GM10248 (cell line): ENCODE results near the gene TAF1L.

Experiments used
- CTCF ChIA-PET: fragments of 300-600 bp; sonication (Branson Sonifier 250); formaldehyde crosslinking; extraction: SDS; loops from one replicate; lab custom pipeline; 2021; ENCODE audit warnings: antibody characterized with exemption; lab: Yijun Ruan, JAX
- POLR2A ChIA-PET: fragments of 350-650 bp; sonication (Branson Sonifier 250); formaldehyde crosslinking; extraction: SDS; loops from one replicate; lab custom pipeline; 2020; ENCODE audit warnings: antibody characterized with exemption; lab: Yijun Ruan, JAX
- DNase-seq: peaks from one replicate; pipeline ENCODE4 v3.0.0; 2012; ENCODE audit errors: extremely low spot score
- CTCF ChIP-seq: IDR thresholded peaks from 2 replicates; pipeline ENCODE4 v1.5.1; 2012; ENCODE audit warnings: mild to moderate bottlenecking, low read depth; ENCODE audit errors: extremely low read depth, missing control alignments, control extremely low read depth

Gene TAF1L

DNA sequence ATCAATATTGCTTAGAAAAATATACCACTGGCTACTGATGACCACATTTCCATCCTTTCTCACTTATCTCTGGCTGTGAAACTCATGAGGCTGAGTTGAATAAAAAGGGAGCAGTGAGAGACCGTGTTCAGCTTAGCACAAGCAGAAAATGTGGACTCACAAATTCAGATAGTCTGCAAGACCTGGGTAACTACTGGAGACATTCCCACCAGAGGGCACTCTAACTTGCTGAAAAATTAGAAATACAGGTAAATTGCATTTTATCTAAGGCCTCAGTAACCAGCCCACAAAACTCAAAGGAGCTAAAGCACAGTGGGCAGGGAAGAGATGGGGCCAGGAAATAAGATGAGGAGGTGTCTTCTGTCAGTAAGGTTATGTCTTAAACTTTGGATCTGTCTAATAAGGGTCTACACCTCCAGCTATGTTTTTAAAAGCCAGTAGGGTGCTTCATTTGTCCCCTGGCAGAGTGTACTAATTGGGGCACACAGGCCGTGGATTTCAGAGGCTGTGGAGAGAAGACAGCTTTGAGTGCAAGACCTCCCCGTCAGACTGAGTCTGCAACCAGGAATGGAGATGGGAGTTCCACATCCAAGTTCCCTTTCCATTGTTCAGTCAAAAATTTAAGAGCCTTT, 53.8 kb downstream of the TAF1L start:
- ChIA-PET POLR2A (no interaction called here), CTCF (interaction anchor here (0.7 to 20.3 kb wide), 27 partner anchors 9 to 645 kb away, joined by 3 to 872 read pairs (median 4); partner anchors contain the start of genes ACO1, NDUFB6, RIGI and SMIM27)
- TF ChIP-seq CTCF, result peak; percentile 65
- peak; percentile 46 for DNase-seq

DNA sequence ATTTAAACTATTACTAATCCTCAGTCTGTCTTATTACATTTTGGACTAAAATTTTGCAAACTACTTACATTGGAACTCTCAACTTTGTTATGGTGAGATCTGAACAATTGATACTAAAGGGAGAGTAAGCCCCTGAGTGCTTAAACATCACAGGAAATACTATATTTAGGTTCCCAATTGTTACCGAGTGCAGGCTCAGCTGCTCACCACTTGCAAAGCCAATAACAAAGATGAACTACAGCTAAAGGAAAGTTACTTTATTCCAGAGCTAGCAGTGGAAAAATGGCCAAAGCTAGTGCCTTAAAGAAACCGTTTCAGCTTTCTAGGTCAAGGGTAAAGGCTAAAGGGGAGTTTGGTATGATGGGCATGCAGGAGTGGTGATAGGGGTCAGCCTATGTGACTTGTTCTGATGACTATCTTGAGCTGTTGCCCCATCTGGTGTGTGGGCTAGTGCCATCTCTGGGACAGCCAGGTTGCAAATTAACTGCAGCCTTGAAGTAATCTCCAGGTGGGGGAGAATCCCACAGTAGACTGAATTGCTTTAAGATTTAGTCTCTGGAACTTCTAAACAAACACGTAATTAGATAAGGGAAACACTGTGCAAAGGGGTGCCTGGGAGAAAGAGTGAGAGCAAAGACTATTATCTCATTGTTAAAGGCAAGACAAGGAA, 54.7 kb downstream of the TAF1L start:
- ChIA-PET CTCF (interaction anchor here (0.7 to 20.3 kb wide), 35 partner anchors 8 to 646 kb away, joined by 3 to 872 read pairs (median 5); partner anchors contain the start of genes ACO1, NDUFB6, RIGI and SMIM27), POLR2A (no interaction called here)
- no peak for DNase-seq
- TF ChIP-seq CTCF, result no peak

- TF ChIP-seq CTCF, result peak; percentile 94
- ChIA-PET CTCF (interaction anchor here (0.6 to 20.3 kb wide), 46 partner anchors 10 to 445 kb away, joined by 3 to 872 read pairs (median 4); partner anchors contain the start of genes ACO1, DNAJA1, RIGI and SMIM27), POLR2A (no interaction called here)
- DNase-seq, result peak; percentile 50
Measured at GRCh38 chr9:32579706-32580331, 55.6 kb downstream of the TAF1L start.
